Cardiac muscle cell (in vitro differentiated cells and primary cell): ENCODE data around the gene PMF1. TPM values are rescaled to one million over a fixed set of nuclear protein-coding genes. Genes with fewer than 3 reads are reported as not detected.

Experiments used
- DNase-seq, 2 donors: peaks; one replicate each; pipeline versions ENCODE4 v3.0.0 to v3.0.0-alpha.2; 2010 to 2017; ENCODE audit warnings: low read depth in 1 of 2, low spot score in 1 of 2
- H3K27ac ChIP-seq: fragments of 200-600 bp; sonication (generic); 2 replicates; pipeline ENCODE4 v1.5.1; 2016
- H3K27me3 ChIP-seq: fragments of 200-600 bp; sonication (generic); 2 replicates; pipeline ENCODE4 v1.6.0; 2016; ENCODE audit warnings: control low read depth
- H3K36me3 ChIP-seq: fragments of 200-600 bp; sonication (generic); 2 replicates; pipeline ENCODE4 v1.5.1; 2016; ENCODE audit warnings: control low read depth
- H3K4me1 ChIP-seq: fragments of 200-600 bp; sonication (generic); 2 replicates; pipeline ENCODE4 v1.8.1; 2017; ENCODE audit warnings: low read depth, mild to moderate bottlenecking, mixed run types
- H3K4me3 ChIP-seq: fragments of 200-600 bp; sonication (generic); 2 replicates; pipeline ENCODE4 v1.5.1; 2016; ENCODE audit warnings: mild to moderate bottlenecking
- H3K9me3 ChIP-seq: fragments of 200-600 bp; sonication (generic); 2 replicates; pipeline ENCODE4 v1.5.1; 2017; ENCODE audit warnings: low read depth, mild to moderate bottlenecking, control low read depth
- polyA plus RNA-seq: library from polyadenylated mRNA; unstranded; fragments of >200 nt; fragmentation: Nextera tagmentation; extraction: Ambion mirVana; gene quantifications from 2 replicates; pipeline ENCODE4 v1.2.1, GENCODE V29; 2016
- total RNA-seq: library from RNA; depleted of rRNA; stranded (reverse); fragments of >200 nt; gene quantifications from 2 replicates; pipeline ENCODE4 v1.2.3, GENCODE V29; 2016
- TF ChIP-seq, protein P1 (sequence below): IDR thresholded peaks from 2 replicates; pipeline ENCODE4 v1.5.1; 2012; ENCODE audit warnings: low read depth, mild to moderate bottlenecking, low read length

Gene PMF1
- total and polyA plus RNA-seq, 2 experiments from 2014 or later: 106 to 151 TPM

DNA sequence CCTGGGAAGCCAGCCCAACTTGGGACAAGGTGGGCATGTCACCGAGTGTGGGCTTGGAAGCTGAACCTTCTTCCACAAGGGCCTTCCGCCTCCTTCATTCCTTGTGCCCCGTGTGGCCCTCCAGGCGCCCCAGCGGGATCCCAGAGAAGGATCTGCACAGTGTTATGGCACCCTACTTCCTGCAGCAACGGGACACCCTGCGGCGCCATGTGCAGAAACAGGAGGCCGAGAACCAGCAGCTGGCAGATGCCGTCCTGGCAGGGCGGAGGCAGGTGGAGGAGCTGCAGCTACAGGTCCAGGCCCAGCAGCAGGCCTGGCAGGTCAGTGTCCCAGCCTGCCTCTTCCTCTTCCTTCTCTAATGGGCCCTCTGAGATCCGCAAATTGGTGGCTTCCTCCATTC, 23.4 kb downstream of the PMF1 start:
- no peak for DNase-seq
- H3K4me3 ChIP-seq: no peak overlapping the region
- H3K27me3 ChIP-seq: no peaks in the 10 kb centered on the region
- no peaks in the 10 kb centered on the region for H3K9me3 ChIP-seq
- TF ChIP-seq, protein P1, sequence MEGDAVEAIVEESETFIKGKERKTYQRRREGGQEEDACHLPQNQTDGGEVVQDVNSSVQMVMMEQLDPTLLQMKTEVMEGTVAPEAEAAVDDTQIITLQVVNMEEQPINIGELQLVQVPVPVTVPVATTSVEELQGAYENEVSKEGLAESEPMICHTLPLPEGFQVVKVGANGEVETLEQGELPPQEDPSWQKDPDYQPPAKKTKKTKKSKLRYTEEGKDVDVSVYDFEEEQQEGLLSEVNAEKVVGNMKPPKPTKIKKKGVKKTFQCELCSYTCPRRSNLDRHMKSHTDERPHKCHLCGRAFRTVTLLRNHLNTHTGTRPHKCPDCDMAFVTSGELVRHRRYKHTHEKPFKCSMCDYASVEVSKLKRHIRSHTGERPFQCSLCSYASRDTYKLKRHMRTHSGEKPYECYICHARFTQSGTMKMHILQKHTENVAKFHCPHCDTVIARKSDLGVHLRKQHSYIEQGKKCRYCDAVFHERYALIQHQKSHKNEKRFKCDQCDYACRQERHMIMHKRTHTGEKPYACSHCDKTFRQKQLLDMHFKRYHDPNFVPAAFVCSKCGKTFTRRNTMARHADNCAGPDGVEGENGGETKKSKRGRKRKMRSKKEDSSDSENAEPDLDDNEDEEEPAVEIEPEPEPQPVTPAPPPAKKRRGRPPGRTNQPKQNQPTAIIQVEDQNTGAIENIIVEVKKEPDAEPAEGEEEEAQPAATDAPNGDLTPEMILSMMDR: no peak
- H3K27ac ChIP-seq: no peak overlapping the region
- peaks cover 26% of the 10 kb centered on the region for H3K36me3 ChIP-seq
- no peaks in the 10 kb centered on the region for H3K4me1 ChIP-seq

DNA sequence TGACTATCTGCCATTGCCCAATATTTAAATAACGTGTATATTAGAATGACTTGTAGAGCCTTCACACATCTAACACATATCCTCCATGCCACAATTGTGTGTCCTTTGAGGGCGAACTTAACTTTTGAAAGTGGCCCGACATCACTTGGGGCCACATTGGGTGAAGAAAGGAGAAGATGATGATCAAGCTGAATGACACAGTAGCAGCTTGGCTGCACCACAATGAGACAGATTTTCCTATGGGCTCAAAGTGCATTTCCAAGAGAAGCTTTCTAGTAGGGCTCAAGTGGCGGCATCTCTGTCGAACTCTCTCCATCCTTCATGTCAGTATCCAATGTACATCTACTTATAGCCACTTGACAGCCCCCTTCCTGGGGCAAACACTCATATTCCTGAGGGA, 25.4 kb downstream of the PMF1 start:
- Histone ChIP-seq H3K4me3 (no peak overlapping the region), H3K27me3 (no peaks in the 10 kb centered on the region), H3K9me3 (no peaks in the 10 kb centered on the region), H3K27ac (no peak overlapping the region), H3K4me1 (no peaks in the 10 kb centered on the region), H3K36me3 (peaks cover 26% of the 10 kb centered on the region)
- TF ChIP-seq, protein P1: no peak
- DNase-seq: no peak

DNA sequence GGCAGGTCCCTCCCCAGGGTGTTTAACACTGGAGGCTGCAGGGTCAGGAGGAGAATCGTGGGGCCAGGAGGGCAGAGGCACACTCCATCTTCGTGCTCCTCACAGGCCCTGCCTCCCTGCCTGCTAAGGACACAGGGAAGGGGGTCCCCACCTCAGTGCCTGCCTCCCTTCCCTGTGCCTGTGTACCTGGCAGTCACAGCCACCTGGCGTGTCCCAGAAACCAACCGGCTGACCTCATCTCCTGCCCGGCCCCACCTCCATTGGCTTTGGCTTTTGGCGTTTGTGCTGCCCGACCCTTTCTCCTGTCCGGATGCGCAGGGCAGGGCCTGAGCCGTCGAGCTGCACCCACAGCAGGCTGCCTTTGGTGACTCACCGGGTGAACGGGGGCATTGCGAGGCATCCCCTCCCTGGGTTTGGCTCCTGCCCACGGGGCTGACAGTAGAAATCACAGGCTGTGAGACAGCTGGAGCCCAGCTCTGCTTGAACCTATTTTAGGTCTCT, 28.6 kb downstream of the PMF1 start:
- no peaks in the 10 kb centered on the region for H3K4me1 ChIP-seq
- peaks cover 13% of the 10 kb centered on the region for H3K36me3 ChIP-seq
- TF ChIP-seq, protein P1: no peak
- H3K9me3 ChIP-seq: no peaks in the 10 kb centered on the region
- peak in 1 of 2 donors; percentile 42 for DNase-seq
- peak overlapping the region; percentile 15 for H3K27ac ChIP-seq
- no peak overlapping the region for H3K4me3 ChIP-seq
- no peaks in the 10 kb centered on the region for H3K27me3 ChIP-seq

DNA sequence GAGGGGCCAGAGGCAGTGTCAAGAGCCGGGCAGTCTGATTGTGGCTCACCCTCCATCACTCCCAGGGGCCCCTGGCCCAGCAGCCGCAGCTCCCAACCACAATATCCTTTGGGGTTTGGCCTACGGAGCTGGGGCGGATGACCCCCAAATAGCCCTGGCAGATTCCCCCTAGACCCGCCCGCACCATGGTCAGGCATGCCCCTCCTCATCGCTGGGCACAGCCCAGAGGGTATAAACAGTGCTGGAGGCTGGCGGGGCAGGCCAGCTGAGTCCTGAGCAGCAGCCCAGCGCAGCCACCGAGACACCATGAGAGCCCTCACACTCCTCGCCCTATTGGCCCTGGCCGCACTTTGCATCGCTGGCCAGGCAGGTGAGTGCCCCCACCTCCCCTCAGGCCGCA, 29.1 kb downstream of the PMF1 start, which contains the start of gene BGLAP:
Gene BGLAP, plus strand, starts transcription at position 259 of the 400 bp plus-strand sequence. Its CDS starts 48 bp downstream, at position 307.
- H3K27ac ChIP-seq: peak within 1 kb of the TSS; percentile 15
- H3K9me3 ChIP-seq: no peaks in the 10 kb centered on the region
- no peaks in the 10 kb centered on the region for H3K4me1 ChIP-seq
- no peak within 1 kb of the TSS for H3K4me3 ChIP-seq
- no peaks in the 10 kb centered on the region for H3K27me3 ChIP-seq
- TF ChIP-seq, protein P1: no peak
- H3K36me3 ChIP-seq: peaks cover 8% of the 10 kb centered on the region
- no peak for DNase-seq

DNA sequence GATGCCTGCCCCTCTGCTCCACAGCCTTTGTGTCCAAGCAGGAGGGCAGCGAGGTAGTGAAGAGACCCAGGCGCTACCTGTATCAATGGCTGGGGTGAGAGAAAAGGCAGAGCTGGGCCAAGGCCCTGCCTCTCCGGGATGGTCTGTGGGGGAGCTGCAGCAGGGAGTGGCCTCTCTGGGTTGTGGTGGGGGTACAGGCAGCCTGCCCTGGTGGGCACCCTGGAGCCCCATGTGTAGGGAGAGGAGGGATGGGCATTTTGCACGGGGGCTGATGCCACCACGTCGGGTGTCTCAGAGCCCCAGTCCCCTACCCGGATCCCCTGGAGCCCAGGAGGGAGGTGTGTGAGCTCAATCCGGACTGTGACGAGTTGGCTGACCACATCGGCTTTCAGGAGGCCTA, 29.9 kb downstream of the PMF1 start:
- TF ChIP-seq, protein P1: no peak
- no peaks in the 10 kb centered on the region for H3K9me3 ChIP-seq
- H3K4me1 ChIP-seq: no peaks in the 10 kb centered on the region
- H3K4me3 ChIP-seq: no peak overlapping the region
- H3K27me3 ChIP-seq: no peaks in the 10 kb centered on the region
- H3K27ac ChIP-seq: peak overlapping the region; percentile 9
- DNase-seq: no peak
- peaks cover 5% of the 10 kb centered on the region for H3K36me3 ChIP-seq

DNA sequence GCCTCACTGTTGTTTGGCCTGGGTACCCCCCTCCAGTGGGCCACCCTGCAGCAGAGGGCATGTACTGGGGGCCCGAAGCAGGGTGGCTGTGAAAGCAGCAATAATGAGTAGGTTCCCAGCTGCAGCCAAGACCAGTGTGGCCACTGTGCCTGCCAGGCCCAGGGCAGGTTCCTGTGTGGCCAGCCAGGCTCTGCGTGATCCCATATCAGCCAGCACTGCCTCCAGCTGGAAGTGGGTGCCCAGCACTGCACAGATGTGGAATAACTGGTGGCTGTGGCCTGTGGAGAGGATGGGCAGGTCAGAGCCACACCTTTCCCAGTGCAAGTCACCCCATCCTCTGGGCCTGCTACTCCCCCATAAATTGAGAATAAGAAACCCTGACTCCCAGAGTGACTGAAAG, 31.3 kb downstream of the PMF1 start:
- TF ChIP-seq, protein P1: no peak
- no peak for DNase-seq
- Histone ChIP-seq H3K27me3 (no peaks in the 10 kb centered on the region), H3K36me3 (peaks cover 1% of the 10 kb centered on the region), H3K4me3 (no peak overlapping the region), H3K27ac (no peak overlapping the region), H3K9me3 (no peaks in the 10 kb centered on the region), H3K4me1 (no peaks in the 10 kb centered on the region)
